ENCODE data around the gene PLEK.

DNA sequence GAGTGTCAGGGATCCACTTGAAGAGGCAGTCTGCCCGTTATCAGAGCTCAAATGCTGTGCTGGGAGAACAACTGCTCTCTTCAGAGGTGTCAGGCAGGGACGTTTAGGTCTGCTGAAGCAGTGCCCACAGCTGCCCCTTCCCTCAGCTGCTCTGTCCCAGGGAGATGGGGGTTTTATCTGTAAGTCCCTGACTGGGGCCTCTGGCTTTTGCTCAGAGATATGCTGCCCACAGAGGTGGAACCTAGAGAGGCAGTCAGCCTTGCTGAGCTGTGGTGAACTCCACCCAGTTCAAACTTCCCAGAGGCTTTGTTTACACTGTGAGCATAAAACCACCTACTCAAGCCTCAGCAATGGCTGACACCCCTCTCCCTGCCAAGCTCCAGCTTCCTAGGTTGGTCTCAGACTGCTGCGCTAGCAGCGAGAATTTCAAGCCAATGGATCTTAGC is 38.1 kb downstream of the PLEK start:
- TF ChIP-seq, protein P1, sequence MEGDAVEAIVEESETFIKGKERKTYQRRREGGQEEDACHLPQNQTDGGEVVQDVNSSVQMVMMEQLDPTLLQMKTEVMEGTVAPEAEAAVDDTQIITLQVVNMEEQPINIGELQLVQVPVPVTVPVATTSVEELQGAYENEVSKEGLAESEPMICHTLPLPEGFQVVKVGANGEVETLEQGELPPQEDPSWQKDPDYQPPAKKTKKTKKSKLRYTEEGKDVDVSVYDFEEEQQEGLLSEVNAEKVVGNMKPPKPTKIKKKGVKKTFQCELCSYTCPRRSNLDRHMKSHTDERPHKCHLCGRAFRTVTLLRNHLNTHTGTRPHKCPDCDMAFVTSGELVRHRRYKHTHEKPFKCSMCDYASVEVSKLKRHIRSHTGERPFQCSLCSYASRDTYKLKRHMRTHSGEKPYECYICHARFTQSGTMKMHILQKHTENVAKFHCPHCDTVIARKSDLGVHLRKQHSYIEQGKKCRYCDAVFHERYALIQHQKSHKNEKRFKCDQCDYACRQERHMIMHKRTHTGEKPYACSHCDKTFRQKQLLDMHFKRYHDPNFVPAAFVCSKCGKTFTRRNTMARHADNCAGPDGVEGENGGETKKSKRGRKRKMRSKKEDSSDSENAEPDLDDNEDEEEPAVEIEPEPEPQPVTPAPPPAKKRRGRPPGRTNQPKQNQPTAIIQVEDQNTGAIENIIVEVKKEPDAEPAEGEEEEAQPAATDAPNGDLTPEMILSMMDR (IDR thresholded peaks at IDR 0.05) = no peak
- no peak for TF ChIP-seq POLR2A (IDR thresholded peaks at IDR 0.05)

Data from vagina (tissue), 2 donors.